ENCODE data around the gene PIGM. TPM values are rescaled to one million over a fixed set of nuclear protein-coding genes. Genes with fewer than 3 reads are reported as not detected.

PIGM gene
- total and polyA plus RNA-seq, 4 donors: 1.3 to 6.7 (median 4.4) TPM

GRCh38 chr1:160063176-160063575, 31.4 kb upstream of the PIGM start:
- Histone ChIP-seq H3K9me3 (ENCODE audit: control insufficient read depth, low read length) (no peaks in the 10 kb centered on the region), H3K4me1 (ENCODE audit: control insufficient read depth in 1 of 2, insufficient read depth in 2 of 2, low read length in 2 of 2) (no peaks in the 10 kb centered on the region), H3K4me3 (ENCODE audit: low read length in 2 of 2) (no peak overlapping the region), H3K36me3 (ENCODE audit: control insufficient read depth in 1 of 2, insufficient read depth in 2 of 2, low read length in 1 of 2) (no peaks in the 10 kb centered on the region), H3K27ac (ENCODE audit: low read depth in 1 of 2, low read length in 2 of 2) (no peak overlapping the region), H3K27me3 (ENCODE audit: control insufficient read depth in 1 of 2, insufficient read depth in 2 of 2, low read length in 1 of 2) (no peaks in the 10 kb centered on the region)
- no peak for DNase-seq
- no peak for ATAC-seq (ENCODE audit: low FRiP score)
- 94 to 97% methylated on average over 5 of the region's 5 CpGs for WGBS, 2 donors
- intact Hi-C loops (cut with DNase I): no loop called here

GRCh38 chr1:160062230-160062532, 30.4 kb upstream of the PIGM start:
- Histone ChIP-seq H3K27ac (ENCODE audit: low read depth in 1 of 2, low read length in 2 of 2) (no peak overlapping the region), H3K9me3 (ENCODE audit: control insufficient read depth, low read length) (no peaks in the 10 kb centered on the region), H3K4me3 (ENCODE audit: low read length in 2 of 2) (no peak overlapping the region), H3K27me3 (ENCODE audit: control insufficient read depth in 1 of 2, insufficient read depth in 2 of 2, low read length in 1 of 2) (no peaks in the 10 kb centered on the region), H3K4me1 (ENCODE audit: control insufficient read depth in 1 of 2, insufficient read depth in 2 of 2, low read length in 2 of 2) (no peaks in the 10 kb centered on the region), H3K36me3 (ENCODE audit: control insufficient read depth in 1 of 2, insufficient read depth in 2 of 2, low read length in 1 of 2) (no peaks in the 10 kb centered on the region)
- intact Hi-C loops (cut with DNase I): no loop called here
- DNase-seq (no peak), ATAC-seq (ENCODE audit: low FRiP score) (no peak)
- WGBS, 2 donors: 70 to 75% methylated on average over 6 of the region's 6 CpGs

GRCh38 chr1:160061369-160062229, 29.8 kb upstream of the PIGM start:
- DNase-seq: no peak
- 65 to 67% methylated on average over 13 to 15 of the region's 15 CpGs for WGBS, 2 donors
- Histone ChIP-seq H3K36me3 (ENCODE audit: control insufficient read depth in 1 of 2, insufficient read depth in 2 of 2, low read length in 1 of 2) (no peaks in the 10 kb centered on the region), H3K9me3 (ENCODE audit: control insufficient read depth, low read length) (no peaks in the 10 kb centered on the region), H3K4me1 (ENCODE audit: control insufficient read depth in 1 of 2, insufficient read depth in 2 of 2, low read length in 2 of 2) (no peaks in the 10 kb centered on the region), H3K27ac (ENCODE audit: low read depth in 1 of 2, low read length in 2 of 2) (no peak overlapping the region), H3K27me3 (ENCODE audit: control insufficient read depth in 1 of 2, insufficient read depth in 2 of 2, low read length in 1 of 2) (no peaks in the 10 kb centered on the region), H3K4me3 (ENCODE audit: low read length in 2 of 2) (no peak overlapping the region)
- intact Hi-C loops (cut with DNase I): no loop called here
- no peak for ATAC-seq (ENCODE audit: low FRiP score)

GRCh38 chr1:160058087-160058486, 26.3 kb upstream of the PIGM start:
- DNase-seq (no peak), ATAC-seq (ENCODE audit: low FRiP score) (no peak)
- H3K27ac ChIP-seq (ENCODE audit: low read depth in 1 of 2, low read length in 2 of 2): no peak overlapping the region
- intact Hi-C loops (cut with DNase I): no loop called here
- H3K4me3 ChIP-seq (ENCODE audit: low read length in 2 of 2): no peak overlapping the region
- H3K36me3 ChIP-seq (ENCODE audit: control insufficient read depth in 1 of 2, insufficient read depth in 2 of 2, low read length in 1 of 2): no peaks in the 10 kb centered on the region
- 23 to 25% methylated on average over 2 of the region's 2 CpGs for WGBS, 2 donors
- no peaks in the 10 kb centered on the region for H3K27me3 ChIP-seq (ENCODE audit: control insufficient read depth in 1 of 2, insufficient read depth in 2 of 2, low read length in 1 of 2)
- no peaks in the 10 kb centered on the region for H3K9me3 ChIP-seq (ENCODE audit: control insufficient read depth, low read length)
- H3K4me1 ChIP-seq (ENCODE audit: control insufficient read depth in 1 of 2, insufficient read depth in 2 of 2, low read length in 2 of 2): no peaks in the 10 kb centered on the region

GRCh38 chr1:160056648-160057169, 24.9 kb upstream of the PIGM start:
- no peaks in the 10 kb centered on the region for H3K27me3 ChIP-seq (ENCODE audit: control insufficient read depth in 1 of 2, insufficient read depth in 2 of 2, low read length in 1 of 2)
- no peaks in the 10 kb centered on the region for H3K4me1 ChIP-seq (ENCODE audit: control insufficient read depth in 1 of 2, insufficient read depth in 2 of 2, low read length in 2 of 2)
- intact Hi-C loops (cut with DNase I): no loop called here
- WGBS, 2 donors: 90 to 91% methylated on average over 1 of the region's 1 CpG
- ATAC-seq (ENCODE audit: low FRiP score) (no peak), DNase-seq (no peak)
- H3K4me3 ChIP-seq (ENCODE audit: low read length in 2 of 2): no peak overlapping the region
- no peaks in the 10 kb centered on the region for H3K9me3 ChIP-seq (ENCODE audit: control insufficient read depth, low read length)
- H3K36me3 ChIP-seq (ENCODE audit: control insufficient read depth in 1 of 2, insufficient read depth in 2 of 2, low read length in 1 of 2): no peaks in the 10 kb centered on the region
- H3K27ac ChIP-seq (ENCODE audit: low read depth in 1 of 2, low read length in 2 of 2): no peak overlapping the region

- Histone ChIP-seq H3K36me3 (ENCODE audit: control insufficient read depth in 1 of 2, insufficient read depth in 2 of 2, low read length in 1 of 2) (no peaks in the 10 kb centered on the region), H3K27ac (ENCODE audit: low read depth in 1 of 2, low read length in 2 of 2) (no peak overlapping the region), H3K27me3 (ENCODE audit: control insufficient read depth in 1 of 2, insufficient read depth in 2 of 2, low read length in 1 of 2) (no peaks in the 10 kb centered on the region), H3K4me3 (ENCODE audit: low read length in 2 of 2) (no peak overlapping the region), H3K9me3 (ENCODE audit: control insufficient read depth, low read length) (no peaks in the 10 kb centered on the region), H3K4me1 (ENCODE audit: control insufficient read depth in 1 of 2, insufficient read depth in 2 of 2, low read length in 2 of 2) (no peaks in the 10 kb centered on the region)
- 68 to 73% methylated on average over 7 of the region's 7 CpGs for WGBS, 2 donors
- intact Hi-C loops (cut with DNase I): no loop called here
- DNase-seq (no peak), ATAC-seq (ENCODE audit: low FRiP score) (no peak)
Observed at GRCh38 chr1:160053548-160054365, 22.0 kb upstream of the PIGM start.

- ATAC-seq (ENCODE audit: low FRiP score): no peak
- no peaks in the 10 kb centered on the region for H3K36me3 ChIP-seq (ENCODE audit: control insufficient read depth in 1 of 2, insufficient read depth in 2 of 2, low read length in 1 of 2)
- DNase-seq: no peak
- no peaks in the 10 kb centered on the region for H3K9me3 ChIP-seq (ENCODE audit: control insufficient read depth, low read length)
- no peak overlapping the region for H3K4me3 ChIP-seq (ENCODE audit: low read length in 2 of 2)
- intact Hi-C loops (cut with DNase I): no loop called here
- no peaks in the 10 kb centered on the region for H3K27me3 ChIP-seq (ENCODE audit: control insufficient read depth in 1 of 2, insufficient read depth in 2 of 2, low read length in 1 of 2)
- 61 to 65% methylated on average over 6 of the region's 6 CpGs for WGBS, 2 donors
- no peak overlapping the region for H3K27ac ChIP-seq (ENCODE audit: low read depth in 1 of 2, low read length in 2 of 2)
- H3K4me1 ChIP-seq (ENCODE audit: control insufficient read depth in 1 of 2, insufficient read depth in 2 of 2, low read length in 2 of 2): no peaks in the 10 kb centered on the region
Observed at GRCh38 chr1:160052936-160053335, 21.1 kb upstream of the PIGM start.

- no peaks in the 10 kb centered on the region for H3K4me1 ChIP-seq (ENCODE audit: control insufficient read depth in 1 of 2, insufficient read depth in 2 of 2, low read length in 2 of 2)
- 86 to 87% methylated on average over 1 of the region's 1 CpG for WGBS, 2 donors
- no peaks in the 10 kb centered on the region for H3K36me3 ChIP-seq (ENCODE audit: control insufficient read depth in 1 of 2, insufficient read depth in 2 of 2, low read length in 1 of 2)
- H3K27me3 ChIP-seq (ENCODE audit: control insufficient read depth in 1 of 2, insufficient read depth in 2 of 2, low read length in 1 of 2): no peaks in the 10 kb centered on the region
- ATAC-seq (ENCODE audit: low FRiP score) (no peak), DNase-seq (no peak)
- no peaks in the 10 kb centered on the region for H3K9me3 ChIP-seq (ENCODE audit: control insufficient read depth, low read length)
- intact Hi-C loops (cut with DNase I): no loop called here
- H3K27ac ChIP-seq (ENCODE audit: low read depth in 1 of 2, low read length in 2 of 2): no peak overlapping the region
- no peak overlapping the region for H3K4me3 ChIP-seq (ENCODE audit: low read length in 2 of 2)
Observed at GRCh38 chr1:160050619-160051018, 18.8 kb upstream of the PIGM start.

Data from aorta (tissue), 5 donors.